ENCODE data around the gene APOOL.

APOOL gene

GRCh38 chrX:85108165-85108564 lies 104.5 kb downstream of the APOOL start:
- ChIA-PET CTCF (no interaction called here), POLR2A (ENCODE audit: low non-redundant PET) (no interaction called here)
- DNase-seq (ENCODE audit: low spot score): no peak
- H3K27ac ChIP-seq: peak overlapping the region; percentile 55
- no peak for TF ChIP-seq CTCF (conservative IDR thresholded peaks at IDR 0.05; ENCODE audit: low read depth)

- TF ChIP-seq CTCF (conservative IDR thresholded peaks at IDR 0.05; ENCODE audit: low read depth): no peak
- no peak for DNase-seq (ENCODE audit: low spot score)
Measured at GRCh38 chrX:85109235-85109634, 105.6 kb downstream of the APOOL start.

GRCh38 chrX:85111347-85111746 lies 107.7 kb downstream of the APOOL start:
- H3K27ac ChIP-seq: no peak overlapping the region
- peak; percentile 63 for TF ChIP-seq CTCF (conservative IDR thresholded peaks at IDR 0.05; ENCODE audit: low read depth)
- CTCF ChIA-PET: interaction anchor here (0.5 to 1.1 kb wide), 5 partner anchors 133 to 676 kb away, joined by 3 to 8 read pairs (median 3); no protein-coding TSS in a partner anchor
- POLR2A ChIA-PET (ENCODE audit: low non-redundant PET): no interaction called here
- no peak for DNase-seq (ENCODE audit: low spot score)

More at GRCh38 chrX:85109235-85109634, 105.6 kb downstream of the APOOL start:
- H3K27ac ChIP-seq: no peak overlapping the region
- ChIA-PET CTCF (interaction anchor here (0.6 kb wide), 1 partner anchor 389 kb away, joined by 3 read pairs; no protein-coding TSS in a partner anchor), POLR2A (ENCODE audit: low non-redundant PET) (no interaction called here)

- H3K27ac ChIP-seq: no peak overlapping the region
- CTCF ChIA-PET: interaction anchor here (0.9 to 1.3 kb wide), 2 partner anchors 402 to 434 kb away, joined by 3 to 5 read pairs; no protein-coding TSS in a partner anchor
- TF ChIP-seq CTCF (conservative IDR thresholded peaks at IDR 0.05; ENCODE audit: low read depth): no peak
- no peak for DNase-seq (ENCODE audit: low spot score)
- POLR2A ChIA-PET (ENCODE audit: low non-redundant PET): no interaction called here
Measured at GRCh38 chrX:85112293-85112692, 108.6 kb downstream of the APOOL start.

GRCh38 chrX:85113746-85114145 lies 110.1 kb downstream of the APOOL start:
- DNase-seq (ENCODE audit: low spot score): no peak
- POLR2A ChIA-PET (ENCODE audit: low non-redundant PET): no interaction called here
- H3K27ac ChIP-seq: no peak overlapping the region
- CTCF ChIA-PET: interaction anchor here (0.7 kb wide), 2 partner anchors 24 to 679 kb away, joined by 3 to 4 read pairs; no protein-coding TSS in a partner anchor
- no peak for TF ChIP-seq CTCF (conservative IDR thresholded peaks at IDR 0.05; ENCODE audit: low read depth)

- DNase-seq (ENCODE audit: low spot score): no peak
- TF ChIP-seq CTCF (conservative IDR thresholded peaks at IDR 0.05; ENCODE audit: low read depth): no peak
- no peak overlapping the region for H3K27ac ChIP-seq
- CTCF ChIA-PET: interaction anchor here (0.7 kb wide), 1 partner anchor 679 kb away, joined by 4 read pairs; no protein-coding TSS in a partner anchor
- POLR2A ChIA-PET (ENCODE audit: low non-redundant PET): no interaction called here
Measured at GRCh38 chrX:85114171-85114570, 110.5 kb downstream of the APOOL start.

Data from RWPE1 (cell line).